B cell (primary cell): ENCODE results near the gene TAF1.

Experiments used
- CTCF ChIP-seq: fragments of 200-600 bp; IDR thresholded peaks from one replicate; pipeline ENCODE4 v1.8.0; 2022; ENCODE audit warnings: antibody characterized with exemption, mild to moderate bottlenecking
- EZH2 ChIP-seq: IDR thresholded peaks from 2 replicates; pipeline ENCODE4 v1.6.1; 2012; ENCODE audit warnings: borderline replicate concordance, low read depth, mild to moderate bottlenecking, moderate library complexity, low read length; ENCODE audit not compliant: insufficient read depth, poor library complexity, severe bottlenecking

DNA sequence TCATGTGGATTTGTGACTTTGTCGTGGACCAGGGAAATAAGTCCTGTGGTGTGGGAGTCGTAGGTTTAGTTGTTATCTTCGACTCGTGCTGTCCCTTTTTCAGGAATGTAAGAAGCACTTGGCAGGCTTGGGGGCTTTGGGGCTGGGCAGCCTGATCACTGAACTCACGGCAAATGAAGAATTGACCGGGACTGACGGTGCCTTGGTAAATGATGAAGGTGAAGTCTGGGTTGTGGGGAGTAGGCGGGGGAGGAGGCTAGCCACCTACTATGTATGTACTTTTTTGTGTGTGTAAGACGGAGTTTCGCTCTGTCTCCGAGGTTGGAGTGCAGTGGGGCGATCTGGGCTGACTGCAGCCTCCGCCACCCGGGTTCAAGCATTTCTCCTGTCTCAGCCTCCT is 1.2 kb downstream of the TAF1 start:
- TF ChIP-seq CTCF: no peak
- TF ChIP-seq EZH2: no peak
